Stimulated activated CD4-positive, alpha-beta T cell treated with anti-CD3 and anti-CD28 coated beads, Interleukin-1b, Interleukin-23, amount 100 ng/mL, for 4 hours (primary cell): Measurements from ENCODE around the gene CRISPLD2.

ENCODE experiments used
- DNase-seq, 2 donors: peaks; one replicate each; pipeline ENCODE4 v3.0.0-alpha.2; 2020; ENCODE audit warnings: low read depth in 2 of 2

Gene CRISPLD2

DNA sequence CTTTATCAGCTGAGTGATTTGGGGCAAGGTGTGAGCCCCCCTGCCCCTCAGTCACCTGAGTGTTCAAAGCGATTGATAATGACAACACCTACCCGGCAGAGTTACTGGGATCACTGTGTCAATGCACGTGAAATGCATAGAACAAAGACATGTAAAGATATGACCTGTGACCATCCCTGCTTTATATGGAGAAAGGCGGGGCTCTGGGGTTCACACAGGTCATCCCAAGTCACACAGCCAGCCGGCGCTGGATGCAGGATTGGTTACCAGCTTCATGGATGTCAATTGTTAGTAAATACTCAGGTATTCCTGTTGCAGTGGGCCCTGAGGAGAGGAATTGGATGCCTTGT, 64.4 kb downstream of the CRISPLD2 start:
- DNase-seq: no peak

DNA sequence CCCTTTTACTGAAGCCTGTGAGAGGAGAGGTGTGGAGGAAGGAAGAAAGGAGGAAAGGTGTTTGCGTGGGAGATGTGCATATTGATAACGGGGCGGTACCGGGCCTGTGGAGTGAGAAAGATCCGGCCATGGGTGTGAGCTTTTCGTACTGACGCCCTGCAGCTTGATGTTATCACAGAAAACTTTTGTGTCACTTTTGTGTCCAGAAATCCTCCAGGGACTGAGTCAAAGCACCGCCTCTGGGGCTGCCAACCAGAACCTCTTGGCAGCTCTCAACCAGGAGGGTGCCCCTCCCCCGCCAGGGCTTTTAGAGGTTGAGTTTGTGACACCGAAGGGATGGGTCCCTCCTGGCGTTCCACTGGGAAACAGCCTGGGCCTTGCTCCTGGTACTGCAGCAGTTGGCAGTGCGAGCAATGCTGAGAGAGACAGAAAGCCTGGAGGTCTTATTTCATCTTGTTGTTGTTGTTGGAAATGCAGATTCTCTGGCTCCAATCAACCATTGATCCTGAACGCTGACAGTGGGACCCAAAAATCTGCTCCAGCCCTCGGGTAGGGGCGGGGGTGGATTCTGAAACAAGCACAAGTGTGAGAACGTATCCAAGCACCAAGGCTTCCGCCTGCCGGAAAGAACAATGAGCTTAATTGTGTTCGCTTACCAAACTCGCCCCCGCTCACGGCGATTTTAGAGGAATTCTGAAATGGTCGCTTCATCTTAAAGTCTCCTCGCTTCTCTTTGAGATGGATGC, 65.0 kb downstream of the CRISPLD2 start:
- DNase-seq: no peak

DNA sequence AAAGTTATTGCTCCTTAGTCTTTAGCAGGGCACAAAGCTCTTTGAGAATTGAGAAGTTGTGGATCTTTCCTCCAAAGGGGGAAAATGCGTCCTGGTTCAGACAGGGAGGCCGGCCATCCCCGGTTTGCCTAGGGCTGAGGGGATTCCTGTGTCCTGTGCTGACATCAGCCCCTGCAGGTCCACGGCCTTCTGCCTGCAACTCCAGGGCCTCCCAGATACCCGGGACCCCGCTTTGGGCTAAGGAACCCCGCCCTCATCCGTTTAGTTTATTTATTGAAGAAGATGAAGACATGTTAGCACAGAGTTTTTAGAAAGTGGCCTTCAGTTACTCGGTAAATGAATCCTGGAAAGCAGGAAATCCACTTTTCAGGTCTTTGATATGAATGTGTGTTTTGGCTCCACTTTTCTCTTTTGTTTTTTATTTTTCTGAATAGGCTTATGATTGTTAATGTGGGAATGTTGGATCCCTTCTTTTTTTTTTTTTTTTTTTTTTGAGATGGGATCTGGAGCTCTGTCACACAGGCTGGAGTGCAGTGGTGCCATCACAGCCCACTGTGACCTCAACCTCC, 65.6 kb downstream of the CRISPLD2 start:
- no peak for DNase-seq

DNA sequence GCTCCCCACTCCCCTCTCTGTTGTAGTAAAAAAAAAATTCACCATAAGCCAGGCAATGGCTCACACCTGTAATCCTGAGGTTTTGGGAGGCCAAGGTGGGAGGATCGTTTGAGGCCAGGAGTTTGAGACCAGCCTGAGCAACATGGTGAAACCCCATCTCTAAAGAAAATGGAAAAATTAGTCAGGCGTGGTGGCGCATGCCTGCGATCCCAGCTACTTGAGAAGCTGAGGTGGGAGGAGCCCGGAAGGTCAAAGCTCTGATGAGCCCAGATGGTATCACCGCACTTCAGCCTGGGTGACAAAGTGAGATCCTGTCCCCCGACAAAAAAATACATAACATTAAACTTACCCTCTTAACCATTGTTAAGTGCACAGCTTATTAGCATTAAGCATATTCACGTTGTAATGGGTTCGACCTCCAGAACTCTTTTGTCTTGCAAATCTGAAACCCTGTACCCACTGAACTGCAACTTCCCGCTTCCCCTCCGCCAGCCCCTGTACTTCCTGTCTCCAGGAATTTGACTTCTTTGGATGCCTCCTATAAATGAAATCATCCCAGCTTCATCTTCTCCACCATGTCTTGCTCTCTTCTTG, 66.8 kb downstream of the CRISPLD2 start:
- no peak for DNase-seq

DNA sequence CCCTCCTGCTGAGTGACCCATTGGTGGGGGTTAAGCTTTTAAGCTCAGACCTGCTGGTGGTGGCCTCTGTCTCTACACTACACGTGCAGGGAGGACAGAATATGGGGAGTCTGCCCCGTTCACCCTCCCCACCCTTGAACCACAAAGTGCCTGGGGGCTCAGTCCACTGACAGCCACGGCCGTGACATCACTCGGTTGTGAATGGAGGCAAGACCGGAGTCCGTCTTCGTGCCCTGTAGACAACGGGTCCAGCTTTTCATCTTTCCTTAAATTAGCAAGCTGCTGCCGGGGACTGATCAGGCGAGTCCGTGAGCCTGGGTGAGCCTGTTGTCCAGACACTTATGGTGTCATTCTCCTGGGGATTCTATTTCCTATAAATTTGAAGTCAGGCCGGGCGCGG, 67.4 kb downstream of the CRISPLD2 start:
- DNase-seq: no peak

DNA sequence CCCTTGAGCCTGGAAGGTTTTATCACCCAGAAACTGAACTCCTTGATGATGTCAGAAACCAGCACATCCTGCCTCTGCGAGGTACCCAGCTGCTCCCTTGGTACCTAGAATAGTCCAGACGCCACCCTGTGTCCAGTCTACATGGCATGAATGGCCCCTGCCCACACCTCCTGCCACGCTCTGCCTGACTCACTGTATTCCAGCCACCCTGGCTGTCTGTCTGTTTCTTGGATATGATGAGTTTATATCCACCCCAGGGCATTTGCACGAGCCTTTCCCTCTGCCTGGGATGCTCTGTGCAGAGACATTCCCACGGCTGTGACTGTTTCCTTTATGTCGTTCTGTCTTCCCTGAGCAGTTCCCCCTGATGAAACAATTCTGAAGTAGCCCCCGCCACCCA, 68.7 kb downstream of the CRISPLD2 start:
- DNase-seq: no peak

DNA sequence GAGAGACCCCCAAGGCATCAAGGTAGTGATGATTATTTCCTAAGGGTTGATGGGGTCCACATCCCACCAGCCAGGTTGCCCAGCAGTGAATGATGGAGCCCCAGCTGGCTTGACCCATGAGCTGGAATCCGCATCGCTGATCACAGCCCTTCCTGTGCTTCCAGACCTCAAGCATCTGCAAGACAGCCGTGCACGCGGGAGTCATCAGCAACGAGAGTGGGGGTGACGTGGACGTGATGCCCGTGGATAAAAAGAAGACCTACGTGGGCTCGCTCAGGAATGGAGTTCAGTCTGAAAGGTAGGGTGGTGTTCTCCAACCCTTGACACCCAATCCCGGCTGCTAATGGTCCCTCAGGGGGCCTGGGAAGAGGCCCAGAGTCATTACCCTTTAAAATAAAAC, 69.3 kb downstream of the CRISPLD2 start:
- DNase-seq: no peak

DNA sequence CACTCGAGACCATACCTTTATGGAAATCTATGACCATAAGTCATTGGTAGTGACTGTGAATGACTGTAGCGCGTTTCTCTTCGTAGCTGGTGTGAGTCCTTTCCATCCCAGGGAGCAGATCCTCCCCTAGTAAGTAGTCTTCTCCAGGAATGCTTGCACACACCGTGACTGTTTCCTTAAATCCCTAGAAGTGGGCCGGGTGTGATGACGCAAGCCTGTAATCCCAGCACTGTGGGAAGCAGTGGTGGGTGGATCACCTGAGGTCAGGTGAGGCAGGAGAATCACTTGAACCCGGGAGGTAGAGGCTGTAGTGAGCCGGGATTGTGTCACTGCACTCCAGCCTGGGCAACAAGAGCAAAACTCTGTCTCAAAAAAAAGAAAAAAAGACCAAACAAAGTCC, 70.6 kb downstream of the CRISPLD2 start:
- DNase-seq: no peak

DNA sequence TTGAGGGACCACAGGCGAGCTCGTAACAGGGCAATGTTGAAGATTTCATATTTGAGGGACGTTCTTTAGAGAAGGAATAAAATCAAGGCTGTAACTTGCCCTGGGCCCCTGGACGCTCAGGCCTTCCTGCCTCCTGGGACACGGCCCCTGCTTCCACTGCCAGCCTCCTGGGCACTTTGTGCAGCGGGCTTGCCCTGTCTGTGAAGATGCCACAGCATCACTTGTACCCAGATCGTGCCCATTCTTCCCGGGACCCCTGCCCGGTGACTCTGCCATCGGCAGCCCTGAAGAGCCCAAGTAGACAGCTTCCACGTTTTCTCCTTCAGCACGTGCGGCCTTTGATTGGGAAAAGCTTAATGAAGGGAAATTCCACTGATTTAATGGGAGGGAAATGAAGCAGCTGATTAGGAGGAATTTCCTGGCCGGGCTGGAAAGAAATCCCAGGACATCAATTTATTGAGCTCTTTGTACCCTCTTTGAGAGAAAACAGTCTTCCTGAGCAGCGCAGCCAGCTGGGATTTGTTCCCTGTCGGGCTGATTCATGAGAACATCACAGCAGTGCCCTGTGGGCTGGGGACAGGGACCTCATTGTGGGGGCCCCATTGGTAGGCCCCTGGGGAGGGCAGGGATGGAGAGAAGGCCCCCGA, 71.5 kb downstream of the CRISPLD2 start:
- no peak for DNase-seq

DNA sequence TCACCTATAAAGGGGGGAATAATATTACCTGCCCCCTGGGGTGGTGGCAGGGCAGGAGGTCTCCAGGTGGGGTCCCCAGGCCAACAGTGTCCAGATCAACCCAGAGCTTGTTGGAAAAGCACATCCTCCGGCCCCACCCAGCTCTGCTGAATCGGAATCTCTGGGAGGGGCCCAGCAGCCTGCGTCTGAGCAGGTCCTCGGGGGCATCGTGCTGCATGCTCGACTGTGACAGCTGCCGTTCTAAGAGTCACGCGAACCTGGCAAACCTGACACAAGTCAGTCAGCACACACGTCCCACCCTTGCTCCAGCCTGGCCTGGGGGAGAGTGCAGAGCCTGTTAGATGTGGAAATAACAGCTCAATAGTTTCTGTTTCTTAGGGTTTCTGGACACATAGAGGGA, 72.3 kb downstream of the CRISPLD2 start:
- no peak for DNase-seq

DNA sequence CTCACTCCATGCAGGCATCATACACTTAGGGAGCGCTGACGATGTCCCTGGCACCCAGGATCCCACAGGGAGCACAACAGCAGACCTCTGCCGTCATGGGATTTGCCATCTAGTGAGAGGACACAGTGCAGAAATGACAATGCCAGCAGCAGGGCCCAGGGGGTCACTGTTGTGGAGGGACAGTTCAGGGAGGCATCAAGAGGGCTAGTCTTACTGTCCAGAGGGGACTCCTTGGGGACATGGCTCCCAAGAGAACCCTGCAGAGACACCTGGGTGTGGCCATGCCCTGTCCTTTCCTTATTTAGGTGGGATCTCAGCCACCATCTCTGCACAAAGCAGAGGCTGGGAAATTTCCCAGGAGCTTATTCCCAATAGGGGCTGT, 73.7 kb downstream of the CRISPLD2 start:
- DNase-seq: no peak

DNA sequence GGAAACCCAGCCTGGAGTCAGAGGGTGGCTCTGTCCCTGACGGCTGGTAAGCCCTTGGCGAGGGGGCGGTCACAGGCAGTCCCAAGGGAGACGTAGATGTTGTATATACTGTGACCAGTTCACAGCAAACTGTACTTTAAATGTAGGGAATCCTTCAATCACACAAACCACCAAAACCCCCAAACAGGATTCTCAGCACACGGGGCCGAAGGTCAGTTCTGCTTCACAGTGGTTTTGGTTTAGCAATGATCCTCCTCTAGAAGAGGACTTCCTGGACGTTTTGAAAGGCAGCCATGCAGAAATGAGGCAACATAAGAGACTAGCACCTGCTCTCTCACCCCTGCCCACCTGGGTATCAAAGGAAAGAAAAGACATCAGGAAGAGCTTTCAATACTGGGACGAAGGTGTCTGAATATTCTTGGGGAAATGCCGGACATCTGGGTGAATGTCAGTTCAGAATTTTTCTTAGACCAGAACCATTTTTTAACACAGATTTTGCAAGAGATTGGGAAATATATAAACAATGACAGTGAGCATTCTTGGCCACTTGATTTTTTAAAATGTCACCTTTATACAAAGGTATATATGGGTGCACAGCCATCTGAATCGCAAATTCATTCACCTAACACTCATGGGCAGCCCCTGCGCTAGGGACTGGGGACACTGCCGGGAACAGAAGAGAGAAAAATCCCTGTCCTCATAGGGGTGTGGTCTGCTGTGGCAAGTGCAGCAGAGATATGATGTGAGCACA, 74.2 kb downstream of the CRISPLD2 start:
- DNase-seq: no peak

DNA sequence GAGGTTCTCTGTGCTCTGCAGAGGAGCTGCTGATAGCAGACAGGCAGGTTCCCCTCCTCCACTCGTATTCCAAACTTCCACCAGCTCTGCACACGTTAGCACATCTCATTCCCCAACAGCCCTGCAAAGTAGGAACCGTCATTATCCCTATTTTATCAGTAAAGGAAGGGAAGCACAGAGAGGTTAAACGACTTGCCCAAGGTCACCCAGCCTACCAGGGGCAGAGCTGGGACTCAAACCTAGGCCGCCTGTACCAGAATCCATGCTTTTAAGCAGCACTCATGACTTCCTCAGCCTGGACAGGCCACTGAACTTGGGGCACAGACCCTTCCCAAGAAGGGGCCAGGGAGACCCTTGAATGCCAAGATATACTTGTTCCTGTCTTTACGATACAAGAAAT, 75.2 kb downstream of the CRISPLD2 start:
- DNase-seq: no peak

DNA sequence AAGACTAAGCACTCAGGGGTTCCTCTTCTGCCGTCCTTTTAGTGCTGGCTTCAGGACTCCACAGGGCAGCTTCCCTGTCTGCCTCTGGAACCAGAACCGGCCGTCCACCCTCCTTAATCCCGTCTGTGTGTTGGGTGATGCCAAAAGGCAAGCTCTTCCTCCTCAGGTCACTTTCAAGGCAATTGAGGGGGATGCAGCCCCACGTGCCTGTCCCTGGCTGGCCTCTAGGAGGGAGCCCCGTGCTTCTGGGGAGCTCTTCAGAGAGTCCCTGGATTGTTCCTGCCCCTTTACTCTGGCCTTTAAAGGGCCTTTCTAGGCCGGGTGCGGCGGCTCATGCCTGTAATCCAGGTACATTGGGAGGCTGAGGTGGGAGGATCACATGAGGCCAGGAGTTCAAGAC, 77.1 kb downstream of the CRISPLD2 start:
- DNase-seq: no peak

DNA sequence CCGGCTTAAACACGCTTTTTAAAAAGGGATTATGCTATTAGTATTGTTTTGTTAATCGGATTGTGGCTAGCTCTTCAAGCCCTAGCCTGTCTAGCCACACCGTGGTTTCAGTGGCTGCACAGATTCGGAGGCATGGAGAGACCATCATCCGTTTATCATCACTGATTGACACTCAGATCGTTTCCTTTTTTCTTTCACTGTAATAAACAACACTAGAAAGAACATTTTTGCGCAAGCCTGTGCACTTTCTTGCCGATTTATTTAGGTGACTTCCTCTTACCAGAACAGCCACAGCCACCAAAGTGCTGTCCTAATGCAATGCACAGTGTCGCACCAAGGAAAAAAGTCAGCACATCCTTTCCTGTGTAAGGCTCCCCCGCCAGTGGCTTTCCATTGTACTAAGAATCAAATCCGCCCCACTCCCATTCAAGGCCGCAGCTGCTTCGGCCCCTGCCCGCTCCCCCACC, 78.2 kb downstream of the CRISPLD2 start:
- no peak for DNase-seq

DNA sequence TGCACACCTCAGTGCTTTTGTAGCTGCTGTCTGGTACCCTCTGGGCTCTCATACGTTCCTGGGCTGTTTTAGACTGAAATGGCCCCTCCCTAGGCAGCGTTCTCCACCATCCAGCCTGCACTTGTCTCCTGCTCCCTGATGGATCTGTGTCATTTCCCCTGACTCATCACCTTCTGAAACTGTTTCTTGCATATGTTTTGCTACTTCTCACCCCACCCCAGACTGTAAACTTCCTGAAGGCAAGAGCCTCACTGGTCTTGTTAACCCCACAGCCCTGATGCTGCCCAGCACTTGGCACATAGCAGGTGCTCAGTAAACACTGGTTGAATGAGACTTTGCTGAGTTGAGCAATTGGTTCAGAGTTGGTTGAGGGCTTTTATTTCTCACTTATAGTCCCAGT, 78.7 kb downstream of the CRISPLD2 start:
- DNase-seq: no peak

DNA sequence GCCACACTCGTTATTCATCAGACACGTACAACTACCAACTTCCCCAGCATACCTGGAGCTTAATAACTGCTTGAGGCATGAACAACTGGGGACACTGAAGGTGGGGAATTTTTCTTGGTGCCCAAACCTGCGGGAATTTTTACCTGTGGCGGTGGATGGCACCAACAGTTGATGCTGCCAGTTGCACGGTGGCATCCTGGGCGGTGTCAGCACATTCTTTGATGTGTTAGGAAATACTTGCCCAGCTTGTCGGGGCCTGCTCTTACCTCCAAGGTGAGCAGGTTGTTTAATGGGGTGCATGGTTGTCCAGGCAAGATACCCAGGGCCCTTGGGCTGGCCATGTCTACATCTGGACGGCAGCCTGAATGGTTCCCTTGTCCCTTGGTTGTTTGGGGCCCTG, 79.6 kb downstream of the CRISPLD2 start:
- DNase-seq: no peak

DNA sequence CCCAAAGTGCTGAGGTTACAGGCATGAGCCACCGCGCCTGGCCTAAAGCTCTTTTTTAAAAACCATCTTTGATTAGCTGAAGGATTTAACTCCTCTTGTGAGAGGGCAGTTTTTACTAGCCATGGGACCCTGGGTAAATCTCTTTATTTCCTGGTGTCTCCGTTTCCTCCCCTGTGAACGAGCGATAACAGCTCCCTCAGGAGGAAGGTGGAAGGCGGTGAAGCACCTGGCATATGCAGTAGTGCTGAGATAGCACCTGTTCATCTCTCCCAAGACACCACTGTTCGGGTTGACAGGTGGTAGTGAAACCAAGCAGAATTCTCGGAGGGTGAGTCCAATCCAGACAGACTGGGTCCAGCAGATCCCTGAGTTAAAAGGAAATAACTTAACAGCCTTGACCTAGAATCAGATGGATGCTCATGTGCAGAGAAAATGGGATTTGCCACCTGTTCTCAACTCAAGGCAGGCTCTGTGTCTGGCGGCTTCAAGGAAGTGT, 86.2 kb downstream of the CRISPLD2 start:
- no peak for DNase-seq

DNA sequence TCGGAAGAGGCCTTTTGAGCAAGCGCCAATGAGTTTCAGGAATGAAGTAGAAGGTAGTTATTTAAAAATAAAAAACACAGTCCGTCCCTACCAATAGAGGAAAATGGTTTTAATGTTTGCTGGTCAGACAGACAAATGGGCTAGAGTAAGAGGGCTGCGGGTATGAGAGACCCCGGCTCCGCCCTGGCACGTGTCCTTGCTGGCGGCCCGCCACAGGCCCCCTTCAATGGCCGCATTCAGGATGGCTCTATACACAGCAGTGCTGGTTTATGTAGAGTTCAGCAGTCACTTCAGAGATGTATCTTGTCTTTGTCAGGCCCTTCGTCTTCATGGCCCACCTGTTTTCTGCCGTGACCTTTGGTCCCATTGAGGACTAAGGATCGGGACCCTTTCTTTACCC, 87.3 kb downstream of the CRISPLD2 start:
- no peak for DNase-seq

DNA sequence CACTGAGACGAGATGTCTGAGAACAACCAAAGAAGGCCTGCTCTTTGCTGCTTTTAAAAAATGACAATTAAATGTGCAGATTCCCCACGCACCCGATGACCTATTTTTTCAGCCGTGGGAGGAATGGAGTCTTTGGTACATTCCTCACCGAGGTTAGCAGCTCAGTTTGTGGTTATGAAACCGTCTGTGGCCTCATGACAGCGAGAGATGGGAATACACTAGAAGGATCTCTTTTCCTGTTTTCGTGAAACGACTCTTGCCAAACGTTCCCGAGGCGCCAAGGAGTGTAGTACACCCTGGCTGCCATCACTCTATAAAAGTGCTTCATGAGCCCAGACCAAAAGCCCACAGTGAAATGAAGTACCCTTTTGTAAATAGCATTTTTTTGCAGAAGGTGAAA, 87.8 kb downstream of the CRISPLD2 start:
- no peak for DNase-seq

DNA sequence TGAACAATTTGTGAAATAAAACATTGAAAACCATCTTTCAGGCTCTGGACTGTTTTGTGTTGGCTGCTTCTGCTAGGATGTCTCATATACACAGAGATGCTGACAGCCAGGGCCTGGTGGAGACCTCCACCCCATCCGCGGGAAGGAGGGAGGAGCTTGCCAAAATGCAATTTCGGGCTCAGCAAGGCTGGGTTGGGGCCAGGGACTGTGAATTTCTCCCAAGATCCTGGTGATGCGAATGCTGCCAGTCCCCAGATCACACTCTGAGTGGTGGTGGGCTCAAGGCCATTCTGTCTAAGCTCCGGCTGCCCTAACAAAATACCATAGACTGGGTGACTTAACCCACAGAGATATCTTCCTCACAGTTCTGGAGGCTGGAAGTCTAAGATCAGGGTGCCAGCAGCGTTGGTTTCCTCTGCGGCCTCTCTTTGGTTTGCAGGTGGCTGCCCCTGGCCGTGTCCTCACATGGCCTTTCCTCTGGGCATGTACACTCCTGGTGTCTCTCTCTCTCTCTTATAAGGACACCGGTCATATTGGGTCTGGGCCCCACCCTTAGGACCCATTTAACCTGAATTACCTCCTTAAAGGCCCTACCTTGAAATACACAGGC, 89.8 kb downstream of the CRISPLD2 start:
- no peak for DNase-seq
